Lung microvascular endothelial cell (primary cell): ENCODE data around the gene KIF12. TPM values are rescaled to one million over a fixed set of nuclear protein-coding genes. Genes with fewer than 3 reads are reported as not detected.
A peak's percentile ranks its signal among the peaks of the same experiment; 100 is the strongest.
"Not testable (repeated sequence)": the region's sequence is repeated elsewhere in the genome, so short reads cannot be mapped to it uniquely, and the experiment has no call there.

ENCODE experiments used
- DNase-seq, 2 donors: peaks; one replicate each; pipeline versions ENCODE4 v3.0.0 to v3.0.0-alpha.2; 2010; ENCODE audit warnings: low read depth in 2 of 2
- total RNA-seq: library from RNA; depleted of rRNA; stranded (reverse); fragments of >200 nt; gene quantifications from 2 replicates; pipeline ENCODE4 v1.2.1, GENCODE V29; 2014

Gene KIF12
- total RNA-seq, 1 donor from 2014 or later = not detected

- DNase-seq = no peak
These were observed 50.3 kb downstream of the KIF12 start for GRCh38 chr9:114048533-114049415.

- DNase-seq = peak; percentile 9 to 54
These were observed 51.4 kb downstream of the KIF12 start for GRCh38 chr9:114047717-114048116.

GRCh38 chr9:114046875-114047274 lies 52.2 kb downstream of the KIF12 start:
- peak in 1 of 2 donors; percentile 14 for DNase-seq

GRCh38 chr9:114046237-114046755 lies 52.8 kb downstream of the KIF12 start:
- no peak for DNase-seq

GRCh38 chr9:114043660-114044059 lies 55.4 kb downstream of the KIF12 start:
- DNase-seq = not testable (repeated sequence)

Other genes with a start within 250 kb of the KIF12 start
- gene ZNF618, start 223.0 kb downstream of the KIF12 start, total RNA-seq = 6.7 and 8.1 TPM in 2 replicates
- gene AMBP, start 21.0 kb downstream of the KIF12 start, total RNA-seq = not detected in 2 replicates
- 0.40 and 1.1 TPM in 2 replicates for gene COL27A1, start 56.2 kb upstream of the KIF12 start, total RNA-seq
- gene ORM1, start 223.8 kb upstream of the KIF12 start, total RNA-seq = not detected in 2 replicates
- not detected in 2 replicates for gene ORM2, start 230.6 kb upstream of the KIF12 start, total RNA-seq